Aorta (tissue), 5 donors: ENCODE results near the gene EHD2. TPM values are rescaled to one million over a fixed set of nuclear protein-coding genes. Genes with fewer than 3 reads are reported as not detected.

Experiments used
- ATAC-seq: fragments of 200-7000 bp; cut with Tn5 transposase; one replicate; pipeline ENCODE4 v1.9.1; 2022; ENCODE audit warnings: moderate library complexity; ENCODE audit not compliant: low FRiP score
- DNase-seq, 2 donors: peaks; one replicate each; pipeline ENCODE4 v3.0.0-alpha.2; 2020
- H3K27ac ChIP-seq, 2 donors: one replicate each; pipeline ENCODE4 v1.5.1; 2013; ENCODE audit warnings: low read length in 2 of 2, mild to moderate bottlenecking in 2 of 2, moderate library complexity in 2 of 2, control low read depth in 1 of 2, inconsistent platforms in 1 of 2, low read depth in 1 of 2
- H3K27me3 ChIP-seq, 2 donors: one replicate each; pipeline ENCODE4 v1.6.1; 2013; ENCODE audit warnings: control low read depth in 1 of 2, low read length in 1 of 2, mild to moderate bottlenecking in 1 of 2, moderate library complexity in 1 of 2; ENCODE audit not compliant: insufficient read depth in 2 of 2, control insufficient read depth in 1 of 2
- H3K36me3 ChIP-seq, 2 donors: one replicate each; pipeline ENCODE4 v1.6.1; 2013; ENCODE audit warnings: control low read depth in 1 of 2, low read length in 1 of 2, mild to moderate bottlenecking in 1 of 2; ENCODE audit not compliant: insufficient read depth in 2 of 2, control insufficient read depth in 1 of 2
- H3K4me1 ChIP-seq, 2 donors: one replicate each; pipeline ENCODE4 v1.6.1; 2013; ENCODE audit warnings: low read length in 2 of 2, control low read depth in 1 of 2, mild to moderate bottlenecking in 1 of 2, moderate library complexity in 1 of 2; ENCODE audit not compliant: insufficient read depth in 2 of 2, control insufficient read depth in 1 of 2
- H3K4me3 ChIP-seq, 2 donors: one replicate each; pipeline ENCODE4 v1.5.1; 2013; ENCODE audit warnings: low read length in 2 of 2, control low read depth in 1 of 2, mild to moderate bottlenecking in 1 of 2
- H3K9me3 ChIP-seq: one replicate; pipeline ENCODE4 v1.6.1; 2013; ENCODE audit warnings: mild to moderate bottlenecking, low read length; ENCODE audit not compliant: control insufficient read depth
- WGBS, 2 donors: extraction: QIAGEN DNeasy Blood & Tissue Kit; methylation state at CpG; one replicate each; pipeline ENCODE4 v1.1.7; 2013; 5-methylcytosine and 5-hydroxymethylcytosine counted together
- intact Hi-C, 2 donors: fragments of 100-400 bp; cut with DNase I; formaldehyde crosslinking; loops; one replicate each; pipeline versions ENCODE4 v1.14.2 to v1.15.0; 2022
- polyA plus RNA-seq, 2 donors: library from polyadenylated mRNA; stranded (reverse); fragments of 200-250 nt; gene quantifications; one replicate each; pipeline ENCODE4 v1.2.3, GENCODE V29; 2013
- total RNA-seq, 2 donors: library from RNA; stranded (reverse); fragmentation: NEBNext Ultra II Directional; extraction: Animal tissue kit (Norgen Biotek cat#: 25700); gene quantifications; one replicate each; pipeline ENCODE4 v1.2.1, GENCODE V29; 2021
- donor health status: healthy with polysubstance abuse.
- donor health status: Bipolar disorder and iron deficiency.
- donor health status: DM: no; HTN: no; CAD: no.
- donor health status: DM: no; HTN: no; CAD: no.
- donor health status: DM: yes; HTN: yes; CAD: no.

Gene EHD2
- total and polyA plus RNA-seq, 4 donors = 38.4 to 189 (median 145) TPM

DNA sequence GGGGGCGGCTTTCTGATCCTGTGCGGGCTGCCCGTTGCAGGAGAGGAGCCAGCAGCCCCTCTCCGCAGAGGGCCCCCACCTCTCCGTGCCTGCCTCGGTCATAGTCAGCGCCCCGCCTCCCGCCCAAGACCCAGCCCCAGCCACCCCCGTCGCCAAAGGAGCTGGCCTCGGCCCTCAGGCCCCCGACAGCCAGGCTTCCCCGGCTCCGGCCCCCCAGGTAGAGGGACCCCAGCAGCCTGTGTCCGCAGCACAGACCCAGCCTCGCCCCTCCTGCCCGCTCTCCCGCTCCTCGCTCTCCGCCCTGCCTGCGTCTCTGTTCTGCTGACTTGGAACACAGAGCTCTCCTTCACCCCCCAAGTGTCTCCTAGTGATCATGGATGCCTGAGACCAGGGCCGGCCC is 31.3 kb upstream of the EHD2 start:
- Histone ChIP-seq H3K9me3 (no peaks in the 10 kb centered on the region), H3K27me3 (no peaks in the 10 kb centered on the region), H3K4me1 (no peaks in the 10 kb centered on the region), H3K27ac (no peak overlapping the region), H3K36me3 (peaks cover 0 to 8% of the 10 kb centered on the region in 2 donors), H3K4me3 (no peak overlapping the region)
- intact Hi-C loops = no loop called here
- 93 to 95% methylated on average over 13 to 23 of the region's 23 CpGs for WGBS, 2 donors
- no peak for DNase-seq
- peak; percentile 20 for ATAC-seq

DNA sequence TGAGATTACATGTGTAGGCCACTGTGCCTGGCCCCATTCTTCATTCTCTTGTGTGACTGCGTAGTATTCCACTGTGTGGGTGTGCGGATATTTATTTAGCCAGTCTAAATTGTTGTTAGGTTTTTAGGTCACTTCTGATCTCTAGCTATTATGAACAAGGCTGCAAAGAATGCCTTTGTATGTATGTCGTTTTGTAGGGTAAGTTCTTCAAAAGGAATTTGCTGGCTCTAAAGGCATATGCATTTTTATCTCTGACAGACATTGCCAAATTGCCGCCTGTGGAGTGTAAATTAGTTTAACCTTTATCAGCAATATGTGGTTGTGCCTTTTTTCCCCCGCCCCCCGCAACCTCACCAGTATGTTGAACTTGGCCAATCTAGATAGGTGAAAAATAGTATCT is 30.3 kb upstream of the EHD2 start:
- Histone ChIP-seq H3K36me3 (peaks cover 0 to 8% of the 10 kb centered on the region in 2 donors), H3K27ac (no peak overlapping the region), H3K27me3 (no peaks in the 10 kb centered on the region), H3K9me3 (no peaks in the 10 kb centered on the region), H3K4me1 (no peaks in the 10 kb centered on the region), H3K4me3 (no peak overlapping the region)
- intact Hi-C loops = no loop called here
- DNase-seq = no peak
- WGBS, 2 donors = 52 to 56% methylated on average over 6 of the region's 6 CpGs
- no peak for ATAC-seq

DNA sequence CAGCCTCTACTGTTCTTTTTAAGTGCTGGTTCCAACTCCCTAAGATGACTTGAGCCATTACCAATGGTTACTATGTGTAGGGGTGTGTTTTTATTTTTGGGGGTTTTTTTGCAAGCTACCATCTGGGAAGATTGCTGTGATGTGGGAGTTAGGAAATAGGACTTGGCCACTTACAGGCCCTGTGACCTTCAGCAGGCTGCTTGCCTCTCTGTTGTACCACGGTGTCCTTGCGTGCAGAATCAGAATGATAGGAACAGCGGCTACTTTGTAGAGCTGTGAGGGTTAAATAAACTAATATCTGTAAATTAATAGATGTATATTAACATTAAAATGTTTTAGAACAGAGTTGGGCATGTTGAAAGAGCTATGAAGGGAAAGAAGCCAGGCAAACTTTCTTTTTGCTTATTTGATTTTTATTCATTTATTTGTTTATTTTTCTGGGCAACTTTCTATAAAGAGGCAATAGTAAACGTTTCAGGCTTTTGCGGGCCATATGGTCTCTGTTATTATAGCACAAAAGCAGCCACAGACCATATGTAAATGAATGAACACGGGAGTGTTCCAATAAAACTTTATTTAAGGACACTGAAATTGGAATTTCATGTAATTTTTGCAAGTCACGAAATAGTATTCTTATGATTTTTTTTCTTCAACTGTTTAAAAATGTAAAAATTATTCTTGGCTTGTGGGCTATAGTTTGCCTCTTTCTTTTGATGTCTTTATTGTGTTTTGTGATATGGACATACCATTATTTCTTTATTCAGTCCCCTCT is 26.4 kb upstream of the EHD2 start:
- DNase-seq (no peak), ATAC-seq (no peak)
- no peaks in the 10 kb centered on the region for H3K4me1 ChIP-seq
- no peaks in the 10 kb centered on the region for H3K36me3 ChIP-seq
- H3K9me3 ChIP-seq = no peaks in the 10 kb centered on the region
- no peak overlapping the region for H3K4me3 ChIP-seq
- intact Hi-C loops = no loop called here
- WGBS, 2 donors = 86 to 89% methylated on average over 7 of the region's 7 CpGs
- H3K27me3 ChIP-seq = no peaks in the 10 kb centered on the region
- H3K27ac ChIP-seq = no peak overlapping the region

DNA sequence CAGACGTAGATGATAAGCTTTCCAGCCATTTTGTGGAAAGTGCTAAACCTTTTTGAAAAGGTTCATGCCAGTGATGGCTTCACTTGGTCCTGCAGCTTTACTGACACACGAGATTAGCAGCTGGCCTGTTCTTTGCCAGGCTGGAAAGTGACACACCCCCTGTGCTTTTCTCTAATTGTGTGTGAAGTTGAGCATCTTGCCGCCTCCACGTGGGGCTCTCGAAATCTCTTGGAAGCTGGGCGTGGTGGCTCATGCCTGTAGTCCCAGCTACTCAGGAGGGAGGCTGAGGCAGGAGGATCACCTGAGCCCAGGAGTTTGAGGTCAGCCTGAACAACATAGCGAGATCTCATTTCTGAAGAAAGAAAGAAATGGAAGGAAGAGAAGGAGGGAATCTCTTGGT is 25.3 kb upstream of the EHD2 start:
- no peak for ATAC-seq
- H3K4me3 ChIP-seq = no peak overlapping the region
- WGBS, 2 donors = 80 to 81% methylated on average over 7 of the region's 7 CpGs
- DNase-seq = no peak
- H3K27ac ChIP-seq = no peak overlapping the region
- no peaks in the 10 kb centered on the region for H3K4me1 ChIP-seq
- intact Hi-C loops = no loop called here
- no peaks in the 10 kb centered on the region for H3K27me3 ChIP-seq
- H3K36me3 ChIP-seq = no peaks in the 10 kb centered on the region
- H3K9me3 ChIP-seq = no peaks in the 10 kb centered on the region

GRCh38 chr19:47691090-47691489 is 22.1 kb upstream of the EHD2 start:
- Histone ChIP-seq H3K4me1 (no peaks in the 10 kb centered on the region), H3K36me3 (no peaks in the 10 kb centered on the region), H3K27ac (no peak overlapping the region), H3K27me3 (no peaks in the 10 kb centered on the region), H3K9me3 (no peaks in the 10 kb centered on the region), H3K4me3 (no peak overlapping the region)
- intact Hi-C loops = loop anchor here in 1 of 2 donors (10.0 kb wide), 1 partner anchor 406 kb away; no protein-coding TSS in a partner anchor
- ATAC-seq (no peak), DNase-seq (no peak)
- WGBS, 2 donors = 97 to 98% methylated on average over 5 of the region's 5 CpGs

DNA sequence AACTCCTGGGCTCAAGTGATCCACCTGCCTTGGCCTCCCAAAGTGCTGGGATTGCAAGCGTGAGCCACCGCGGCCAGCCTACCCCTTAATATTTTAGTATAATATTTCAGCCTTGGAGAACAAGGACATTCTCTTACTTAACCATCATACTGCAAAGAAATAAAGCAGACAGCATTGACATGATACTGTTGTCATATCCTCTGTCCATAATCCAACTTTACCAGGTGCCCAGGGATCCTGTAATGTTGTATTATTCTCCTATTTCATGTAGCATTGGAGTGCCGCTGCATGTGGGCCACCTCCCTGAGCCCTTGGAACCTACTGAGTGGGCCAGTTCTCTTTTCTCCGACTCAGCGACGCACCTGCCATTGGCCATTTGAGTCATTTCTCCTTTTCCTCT is 21.4 kb upstream of the EHD2 start:
- WGBS, 2 donors = 53 to 97% methylated on average over 7 of the region's 7 CpGs
- no peaks in the 10 kb centered on the region for H3K36me3 ChIP-seq
- no peaks in the 10 kb centered on the region for H3K4me1 ChIP-seq
- no peak overlapping the region for H3K27ac ChIP-seq
- no peak for ATAC-seq
- H3K4me3 ChIP-seq = no peak overlapping the region
- no peak for DNase-seq
- H3K9me3 ChIP-seq = no peaks in the 10 kb centered on the region
- H3K27me3 ChIP-seq = no peaks in the 10 kb centered on the region
- intact Hi-C loops = loop anchor here in 1 of 2 donors (10.0 kb wide), 1 partner anchor 407 kb away; no protein-coding TSS in a partner anchor

- intact Hi-C loops = loop anchor here in 1 of 2 donors (10.0 kb wide), 1 partner anchor 409 kb away; no protein-coding TSS in a partner anchor
- WGBS, 2 donors = 86 to 88% methylated on average over 17 of the region's 17 CpGs
- no peaks in the 10 kb centered on the region for H3K36me3 ChIP-seq
Measured at GRCh38 chr19:47693489-47693888, 19.7 kb upstream of the EHD2 start.

DNA sequence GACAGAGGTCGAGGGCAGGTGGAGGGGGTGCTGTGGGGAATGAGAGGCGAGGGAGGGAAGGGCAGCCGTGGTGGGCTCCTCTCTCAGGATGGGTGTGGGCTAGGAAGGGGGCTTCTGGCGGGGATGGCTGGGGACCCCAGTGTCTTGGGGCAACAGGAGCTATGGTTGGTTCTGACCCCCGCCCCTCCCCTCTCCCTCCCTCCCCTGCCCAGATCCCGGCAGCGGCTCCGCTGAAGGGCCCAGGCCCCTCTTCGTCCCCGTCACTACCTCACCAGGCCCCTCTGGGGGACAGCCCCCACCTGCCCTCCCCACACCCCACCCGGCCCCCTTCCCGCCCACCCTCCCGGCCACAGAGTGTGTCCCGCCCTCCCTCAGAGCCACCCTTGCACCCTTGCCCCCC is 19.3 kb upstream of the EHD2 start:
- Histone ChIP-seq H3K27me3 (no peaks in the 10 kb centered on the region), H3K27ac (no peak overlapping the region), H3K9me3 (no peaks in the 10 kb centered on the region), H3K4me3 (no peak overlapping the region), H3K36me3 (peaks cover 0 to 4% of the 10 kb centered on the region in 2 donors), H3K4me1 (no peaks in the 10 kb centered on the region)
- ATAC-seq = no peak
- WGBS, 2 donors = 87 to 100% methylated on average over 2 to 14 of the region's 14 CpGs
- intact Hi-C loops = loop anchor here in 1 of 2 donors (10.0 kb wide), 1 partner anchor 409 kb away; no protein-coding TSS in a partner anchor
- DNase-seq = no peak

More at GRCh38 chr19:47693489-47693888, 19.7 kb upstream of the EHD2 start:
- Histone ChIP-seq H3K27me3 (no peaks in the 10 kb centered on the region), H3K4me1 (no peaks in the 10 kb centered on the region), H3K4me3 (no peak overlapping the region), H3K9me3 (no peaks in the 10 kb centered on the region), H3K27ac (no peak overlapping the region)
- no peak for DNase-seq
- ATAC-seq = no peak
